Measurements from ENCODE around the gene AACS.

Gene AACS

GRCh38 chr12:125187780-125188741 lies 122.8 kb downstream of the AACS start:
- no peak for DNase-seq

- DNase-seq, result no peak
Observed at GRCh38 chr12:125189015-125189414, 123.8 kb downstream of the AACS start.

- DNase-seq, result no peak
Observed at GRCh38 chr12:125189502-125189901, 124.3 kb downstream of the AACS start.

- no peak for DNase-seq
Observed at GRCh38 chr12:125191361-125192087, 126.3 kb downstream of the AACS start.

- DNase-seq, result no peak
Observed at GRCh38 chr12:125192690-125193221, 127.5 kb downstream of the AACS start.
